ENCODE results near the gene PIEZO2.

DNA sequence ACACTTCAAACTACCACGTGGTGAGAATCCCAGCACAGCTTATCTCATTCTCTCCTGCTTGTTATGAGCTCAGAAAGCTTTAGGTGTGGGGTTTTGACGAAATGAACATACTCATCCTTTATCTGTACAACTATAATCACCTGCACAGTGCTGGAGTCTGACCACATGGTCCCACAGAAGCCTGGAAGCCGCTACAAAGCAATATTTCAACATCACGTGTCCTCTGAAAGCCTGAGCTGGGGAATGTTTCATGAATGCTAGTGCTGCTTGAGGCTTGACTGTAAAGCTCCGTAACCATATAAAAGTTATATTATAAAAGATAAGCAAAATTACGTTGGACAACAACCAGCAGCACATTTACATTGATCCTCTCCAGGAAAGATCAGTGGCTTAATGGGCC, 43.9 kb downstream of the PIEZO2 start:
- TF ChIP-seq, protein P1, sequence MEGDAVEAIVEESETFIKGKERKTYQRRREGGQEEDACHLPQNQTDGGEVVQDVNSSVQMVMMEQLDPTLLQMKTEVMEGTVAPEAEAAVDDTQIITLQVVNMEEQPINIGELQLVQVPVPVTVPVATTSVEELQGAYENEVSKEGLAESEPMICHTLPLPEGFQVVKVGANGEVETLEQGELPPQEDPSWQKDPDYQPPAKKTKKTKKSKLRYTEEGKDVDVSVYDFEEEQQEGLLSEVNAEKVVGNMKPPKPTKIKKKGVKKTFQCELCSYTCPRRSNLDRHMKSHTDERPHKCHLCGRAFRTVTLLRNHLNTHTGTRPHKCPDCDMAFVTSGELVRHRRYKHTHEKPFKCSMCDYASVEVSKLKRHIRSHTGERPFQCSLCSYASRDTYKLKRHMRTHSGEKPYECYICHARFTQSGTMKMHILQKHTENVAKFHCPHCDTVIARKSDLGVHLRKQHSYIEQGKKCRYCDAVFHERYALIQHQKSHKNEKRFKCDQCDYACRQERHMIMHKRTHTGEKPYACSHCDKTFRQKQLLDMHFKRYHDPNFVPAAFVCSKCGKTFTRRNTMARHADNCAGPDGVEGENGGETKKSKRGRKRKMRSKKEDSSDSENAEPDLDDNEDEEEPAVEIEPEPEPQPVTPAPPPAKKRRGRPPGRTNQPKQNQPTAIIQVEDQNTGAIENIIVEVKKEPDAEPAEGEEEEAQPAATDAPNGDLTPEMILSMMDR (IDR thresholded peaks at IDR 0.05), result no peak
- no peak for TF ChIP-seq EZH2 (IDR thresholded peaks at IDR 0.05; ENCODE audit: borderline replicate concordance, insufficient read depth, low read depth, low read length, poor library complexity, severe bottlenecking)

Data from B cell (primary cell).